Effector memory CD8-positive, alpha-beta T cell (primary cell): ENCODE measurements around the gene EIF4EBP2.
A peak's percentile ranks its signal among the peaks of the same experiment; 100 is the strongest.

ENCODE experiments used
- ATAC-seq: fragments of 150-1000 bp; cut with Tn5 transposase; replicated peaks from 2 replicates; pipeline ENCODE4 v1.10.0; 2021; ENCODE audit warnings: mild to moderate bottlenecking, moderate library complexity
- DNase-seq, 3 experiments: peaks; one replicate each; pipeline ENCODE4 v3.0.0; 2021
- H3K27ac Mint-ChIP-seq, 2 donors: one replicate each; pipeline ENCODE4 v1.8.0; 2022; ENCODE audit warnings: mild to moderate bottlenecking in 2 of 2, mixed read lengths in 2 of 2, moderate library complexity in 2 of 2
- H3K27me3 Mint-ChIP-seq, 2 donors: one replicate each; pipeline ENCODE4 v1.8.0; 2022; ENCODE audit warnings: mixed read lengths in 2 of 2
- H3K36me3 Mint-ChIP-seq: one replicate; pipeline ENCODE4 v1.8.0; 2022; ENCODE audit warnings: mild to moderate bottlenecking, moderate library complexity, mixed read lengths; ENCODE audit not compliant: insufficient read depth
- H3K4me1 Mint-ChIP-seq, 2 donors: one replicate each; pipeline ENCODE4 v1.8.0; 2022; ENCODE audit warnings: low read depth in 2 of 2, mixed read lengths in 2 of 2
- H3K4me3 Mint-ChIP-seq, 2 donors: one replicate each; pipeline ENCODE4 v1.8.0; 2022; ENCODE audit warnings: mild to moderate bottlenecking in 2 of 2, mixed read lengths in 2 of 2, moderate library complexity in 2 of 2
- H3K9me3 Mint-ChIP-seq, 2 donors: one replicate each; pipeline ENCODE4 v1.8.0; 2022; ENCODE audit warnings: mixed read lengths in 2 of 2

EIF4EBP2 gene

DNA sequence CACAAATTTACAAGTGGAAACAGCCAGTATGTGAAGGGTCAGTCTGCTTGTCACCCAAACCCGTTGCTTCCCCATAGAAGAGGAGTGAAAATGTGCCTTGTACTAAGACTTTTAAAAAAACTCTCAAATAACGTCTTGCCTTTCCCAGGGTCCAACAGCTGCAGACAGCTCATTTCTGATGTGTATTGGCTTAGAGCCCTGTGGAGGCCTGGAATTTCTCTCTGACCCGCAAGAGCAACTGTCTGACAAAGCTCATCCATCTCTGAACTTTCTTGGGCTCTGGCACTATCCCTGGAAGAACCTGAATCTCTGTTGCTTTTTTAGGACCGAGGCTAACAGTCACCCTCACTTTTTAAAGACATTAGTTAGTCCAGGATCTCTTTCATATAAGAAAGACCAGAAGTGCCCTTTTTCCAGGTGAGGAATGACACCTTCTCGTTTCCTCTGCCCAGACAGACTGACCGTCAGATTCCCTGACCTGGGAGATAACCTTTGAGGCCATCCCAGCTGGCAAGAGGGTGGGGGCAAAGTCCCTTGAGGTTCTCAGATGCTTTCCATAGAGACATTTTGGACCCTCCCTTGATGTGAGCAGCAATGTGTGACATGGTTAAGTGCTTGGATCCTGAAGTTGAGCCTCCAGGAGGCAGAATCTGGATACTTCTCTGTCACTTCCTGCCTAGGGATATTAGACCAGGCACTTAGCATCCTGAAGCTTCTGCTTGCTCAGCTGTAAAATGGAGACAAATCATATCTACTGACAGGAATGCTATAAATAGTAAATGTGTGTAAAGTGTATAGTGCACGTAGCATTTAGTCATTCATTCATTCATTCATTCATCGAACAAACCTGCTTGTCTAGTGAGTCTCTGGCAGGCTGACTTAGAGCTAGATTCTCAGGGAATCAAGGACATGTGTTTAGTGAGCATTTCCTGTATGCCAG, 42.0 kb downstream of the EIF4EBP2 start:
- Mint-ChIP-seq H3K4me3 (no peak overlapping the region), H3K36me3 (peaks cover 3% of the 10 kb centered on the region), H3K27ac (no peak overlapping the region), H3K4me1 (peaks cover under 1 to 6% of the 10 kb centered on the region in 2 donors), H3K27me3 (peaks cover 36 to 61% of the 10 kb centered on the region in 2 donors), H3K9me3 (no peaks in the 10 kb centered on the region)
- ATAC-seq = no peak
- DNase-seq = no peak

GRCh38 chr10:70448236-70448635, 44.3 kb downstream of the EIF4EBP2 start:
- DNase-seq (no peak), ATAC-seq (no peak)
- Mint-ChIP-seq H3K27ac (no peak overlapping the region), H3K36me3 (peaks cover 3% of the 10 kb centered on the region), H3K27me3 (peaks cover 25 to 45% of the 10 kb centered on the region in 2 donors), H3K4me3 (no peak overlapping the region), H3K4me1 (no peaks in the 10 kb centered on the region), H3K9me3 (no peaks in the 10 kb centered on the region)

DNA sequence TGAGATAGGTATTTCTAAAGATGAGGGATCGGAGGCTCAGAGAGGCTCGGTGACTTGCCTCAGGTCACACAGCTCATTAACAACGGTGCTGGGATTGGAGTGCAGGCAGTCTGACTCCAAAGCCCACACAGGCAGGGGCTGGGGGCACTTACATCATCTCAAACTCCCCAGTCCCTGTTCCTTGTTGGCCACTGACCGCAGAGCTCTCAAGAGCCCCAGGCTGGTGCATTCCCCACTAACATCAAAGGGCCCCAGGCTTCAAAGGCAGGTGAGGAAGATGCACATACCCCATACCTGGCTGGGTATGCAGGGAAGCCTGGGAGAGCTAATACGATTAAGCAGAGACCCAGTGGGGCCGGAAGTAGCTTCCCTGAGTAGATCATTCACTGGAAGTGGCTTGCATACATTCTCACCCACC, 51.3 kb downstream of the EIF4EBP2 start:
- DNase-seq (no peak), ATAC-seq (no peak)
- H3K36me3 Mint-ChIP-seq = peaks cover 2% of the 10 kb centered on the region
- H3K27me3 Mint-ChIP-seq = peaks cover 36 to 58% of the 10 kb centered on the region in 2 donors
- no peak overlapping the region for H3K27ac Mint-ChIP-seq
- no peaks in the 10 kb centered on the region for H3K9me3 Mint-ChIP-seq
- H3K4me3 Mint-ChIP-seq = no peak overlapping the region
- no peaks in the 10 kb centered on the region for H3K4me1 Mint-ChIP-seq

- H3K36me3 Mint-ChIP-seq = peaks cover 2% of the 10 kb centered on the region
- no peaks in the 10 kb centered on the region for H3K9me3 Mint-ChIP-seq
- ATAC-seq (no peak), DNase-seq (no peak)
- no peak overlapping the region for H3K27ac Mint-ChIP-seq
- H3K4me3 Mint-ChIP-seq = no peak overlapping the region
- peaks cover 37 to 58% of the 10 kb centered on the region in 2 donors for H3K27me3 Mint-ChIP-seq
- peaks cover 0 to 2% of the 10 kb centered on the region in 2 donors for H3K4me1 Mint-ChIP-seq
These were observed 52.2 kb downstream of the EIF4EBP2 start for GRCh38 chr10:70456164-70456563.

DNA sequence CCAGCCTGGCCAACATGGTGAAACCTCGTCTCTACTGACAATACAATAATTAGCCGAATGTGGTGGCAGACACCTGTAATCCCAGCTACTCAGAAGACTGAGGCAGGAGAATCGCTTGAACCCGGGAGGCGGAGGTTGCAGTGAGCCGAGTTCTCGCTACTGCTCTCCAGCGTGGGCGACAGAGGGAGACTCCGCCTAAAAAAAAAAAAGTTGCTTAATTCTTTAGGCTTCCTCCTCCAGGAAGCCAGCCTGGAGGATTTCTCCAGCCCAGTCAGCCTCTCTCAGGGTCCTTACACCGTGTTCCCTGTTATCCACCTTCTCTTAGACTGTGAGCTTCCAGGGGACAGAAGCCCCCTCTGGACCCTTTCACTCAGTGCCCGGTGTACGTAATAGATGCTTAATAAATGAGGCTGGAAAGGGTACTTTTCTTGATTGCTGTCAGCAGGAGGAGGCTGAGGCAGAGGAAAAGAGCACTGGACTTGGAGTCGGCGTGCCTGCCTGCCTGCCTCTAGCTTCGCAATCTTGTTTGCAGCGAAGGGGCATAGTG, 53.9 kb downstream of the EIF4EBP2 start:
- Mint-ChIP-seq H3K27ac (no peak overlapping the region), H3K4me1 (peaks cover 0 to 4% of the 10 kb centered on the region in 2 donors), H3K36me3 (peaks cover 2% of the 10 kb centered on the region), H3K4me3 (no peak overlapping the region), H3K9me3 (no peaks in the 10 kb centered on the region), H3K27me3 (peaks cover 38 to 59% of the 10 kb centered on the region in 2 donors)
- no peak for DNase-seq
- ATAC-seq = no peak

DNA sequence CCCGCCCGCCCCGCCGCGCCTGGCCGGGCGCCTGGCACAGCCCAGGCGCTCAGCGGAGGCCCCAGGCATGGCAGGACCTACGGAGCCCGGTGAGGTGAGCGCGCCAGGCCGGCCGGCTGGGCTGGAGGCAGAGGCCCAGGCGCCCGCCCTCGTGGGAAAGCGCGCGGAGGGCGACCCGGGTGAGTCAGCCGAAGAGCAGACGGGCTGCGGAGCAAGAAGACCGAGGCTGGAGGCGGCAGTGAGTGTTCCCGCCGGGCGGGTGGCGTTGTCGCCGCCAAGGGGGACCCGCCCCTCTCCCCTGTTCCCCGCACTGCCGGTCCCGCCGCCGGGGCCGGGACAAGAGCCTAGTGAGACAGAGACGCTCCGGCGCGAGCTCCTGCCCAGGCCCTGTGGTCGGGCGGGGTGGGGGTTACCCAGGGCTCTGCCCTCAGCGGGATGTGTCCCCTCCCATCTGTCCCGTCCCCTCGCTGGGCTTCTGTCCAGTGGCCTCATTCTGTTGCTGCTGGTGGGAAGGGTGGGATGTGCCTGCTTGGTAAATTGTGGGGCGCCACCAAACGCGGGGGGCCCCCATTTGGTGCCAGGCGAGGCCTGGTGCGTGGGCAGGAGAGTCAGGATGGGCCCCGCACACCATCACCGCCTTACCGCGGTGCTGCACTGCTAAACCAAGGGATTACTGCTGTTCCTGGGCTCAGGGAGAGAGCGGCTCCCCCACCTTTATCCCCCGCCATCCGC, 54.5 kb downstream of the EIF4EBP2 start:
- peak overlapping the region in 1 of 2 donors; percentile 14 for H3K4me3 Mint-ChIP-seq
- peak; percentile 49 for ATAC-seq
- peaks cover 2% of the 10 kb centered on the region for H3K36me3 Mint-ChIP-seq
- no peak overlapping the region for H3K27ac Mint-ChIP-seq
- DNase-seq = no peak
- H3K4me1 Mint-ChIP-seq = peaks cover 0 to 4% of the 10 kb centered on the region in 2 donors
- H3K9me3 Mint-ChIP-seq = no peaks in the 10 kb centered on the region
- peaks cover 38 to 59% of the 10 kb centered on the region in 2 donors for H3K27me3 Mint-ChIP-seq

DNA sequence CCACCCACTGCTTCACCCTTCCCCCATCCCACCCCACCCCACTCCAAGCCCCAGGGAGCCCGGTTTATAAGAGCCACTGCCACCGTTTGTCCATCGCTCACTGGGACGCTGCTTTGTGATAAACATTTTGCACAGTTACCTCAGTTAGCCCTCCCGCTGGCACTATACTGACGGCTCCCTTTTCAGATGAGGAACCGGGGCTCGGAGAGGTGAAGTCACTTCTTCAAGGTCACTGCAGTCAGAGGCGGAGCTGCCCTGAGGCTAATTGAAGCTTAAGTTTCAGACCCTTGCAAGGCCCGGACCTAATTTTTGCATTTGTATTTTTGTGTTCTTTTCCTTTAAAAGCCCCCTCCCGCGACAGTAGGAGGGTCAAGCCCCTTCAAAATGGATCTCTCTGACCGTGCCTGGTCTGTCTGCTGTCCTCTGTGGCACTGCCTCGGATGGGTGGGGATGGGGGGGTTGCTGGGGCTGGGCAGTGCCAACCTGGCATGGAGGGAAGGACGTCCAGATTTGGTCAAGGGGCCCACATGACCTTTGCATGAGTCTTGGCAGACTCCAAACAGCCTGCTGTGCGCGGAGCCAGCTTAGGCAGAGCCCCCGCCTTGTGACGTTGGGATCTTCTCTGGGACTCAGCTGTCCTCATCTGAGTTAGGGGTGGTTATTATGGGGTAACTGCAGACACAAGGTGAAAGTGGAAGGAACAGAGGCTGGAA, 55.3 kb downstream of the EIF4EBP2 start:
- DNase-seq = no peak
- no peak for ATAC-seq
- Mint-ChIP-seq H3K27me3 (peaks cover 38 to 59% of the 10 kb centered on the region in 2 donors), H3K27ac (no peak overlapping the region), H3K9me3 (no peaks in the 10 kb centered on the region), H3K36me3 (peaks cover 2% of the 10 kb centered on the region), H3K4me1 (peaks cover 0 to 4% of the 10 kb centered on the region in 2 donors), H3K4me3 (peak overlapping the region in 1 of 2 donors; percentile 14)

DNA sequence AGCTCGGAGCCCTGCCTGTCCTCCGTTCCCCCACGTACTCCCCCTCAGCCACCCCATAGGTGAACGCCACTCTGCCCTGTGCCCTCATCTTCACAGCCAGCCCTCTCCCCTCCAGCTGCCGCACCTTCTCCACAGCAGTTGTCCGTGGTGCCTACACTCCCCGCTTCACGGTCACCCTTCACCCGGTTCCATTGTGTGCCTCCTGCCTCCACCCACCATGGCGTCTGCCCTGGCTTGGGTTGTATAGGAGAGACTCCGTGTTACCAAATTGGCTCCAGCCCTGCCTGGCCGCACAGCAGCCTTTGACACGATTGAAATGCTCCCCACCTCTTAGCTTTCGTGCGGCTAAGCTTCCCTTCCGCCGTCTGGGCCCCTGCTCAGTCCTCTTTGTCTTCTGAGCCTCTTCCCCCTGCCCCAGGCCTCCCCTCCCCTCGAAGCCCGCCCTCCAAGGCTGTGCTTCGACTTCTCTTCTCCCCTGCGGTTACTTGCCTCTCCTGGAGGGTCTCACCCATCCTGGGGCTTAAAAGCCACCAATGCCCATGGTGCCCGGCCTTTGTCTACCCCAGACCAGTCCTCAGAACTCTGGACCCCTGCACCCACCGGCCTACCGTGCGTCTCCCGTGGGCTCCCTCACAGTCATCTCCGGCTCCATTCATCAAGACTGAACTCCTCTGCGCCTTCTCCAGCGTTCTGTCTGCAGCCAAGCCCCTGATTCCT, 56.0 kb downstream of the EIF4EBP2 start:
- Mint-ChIP-seq H3K9me3 (no peaks in the 10 kb centered on the region), H3K4me1 (peaks cover 0 to 4% of the 10 kb centered on the region in 2 donors), H3K27me3 (peaks cover 38 to 59% of the 10 kb centered on the region in 2 donors), H3K36me3 (peaks cover 2% of the 10 kb centered on the region), H3K4me3 (peak overlapping the region in 1 of 2 donors; percentile 2), H3K27ac (no peak overlapping the region)
- ATAC-seq (no peak), DNase-seq (no peak)

DNA sequence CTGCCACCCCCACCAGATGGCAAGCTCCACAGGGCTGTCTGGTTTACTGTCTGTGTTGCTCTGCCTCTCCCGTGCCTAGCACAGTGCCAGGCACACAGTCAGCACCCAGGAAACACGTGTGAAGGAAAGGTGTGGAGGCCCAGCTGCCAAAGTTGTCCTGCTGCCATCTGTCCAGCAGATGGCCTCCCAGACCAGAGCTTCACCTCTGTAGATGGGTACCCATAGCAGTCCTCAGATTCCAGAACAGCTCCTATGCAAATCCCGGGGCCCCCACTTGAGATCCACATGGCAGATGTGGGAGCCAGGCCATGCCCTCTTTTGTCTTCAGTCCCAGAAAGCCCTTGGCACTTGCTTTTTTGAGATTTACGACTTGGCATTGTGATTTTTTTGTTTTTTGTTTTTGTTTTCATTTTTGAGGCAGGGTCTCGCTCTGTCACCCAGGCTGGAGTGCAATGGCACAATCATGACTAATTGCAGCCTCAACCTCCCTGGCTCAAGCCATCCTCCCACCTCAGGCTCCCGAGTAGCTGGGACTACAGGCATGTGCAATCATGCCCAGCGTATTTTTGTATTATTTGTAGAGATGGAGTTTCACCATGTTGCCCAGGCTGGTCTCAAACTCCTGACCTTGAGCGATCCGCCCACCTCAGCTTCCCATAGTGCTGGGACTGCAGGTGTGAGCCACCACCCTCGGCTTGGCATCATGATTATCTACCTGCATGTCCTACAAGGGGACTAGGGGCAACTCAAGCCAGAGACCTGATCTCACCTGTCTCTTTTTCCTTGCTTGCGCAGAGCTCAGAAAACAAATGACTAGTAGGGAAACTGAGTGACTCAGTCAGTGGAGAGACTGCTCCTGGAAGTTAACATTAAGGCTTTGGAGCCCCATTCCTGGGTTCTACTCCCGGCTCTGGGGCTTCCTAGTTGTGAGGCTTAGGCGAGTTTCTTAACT, 57.7 kb downstream of the EIF4EBP2 start:
- peaks cover 33 to 51% of the 10 kb centered on the region in 2 donors for H3K27me3 Mint-ChIP-seq
- peak in 1 of 3 experiments; percentile 24 for DNase-seq

DNA sequence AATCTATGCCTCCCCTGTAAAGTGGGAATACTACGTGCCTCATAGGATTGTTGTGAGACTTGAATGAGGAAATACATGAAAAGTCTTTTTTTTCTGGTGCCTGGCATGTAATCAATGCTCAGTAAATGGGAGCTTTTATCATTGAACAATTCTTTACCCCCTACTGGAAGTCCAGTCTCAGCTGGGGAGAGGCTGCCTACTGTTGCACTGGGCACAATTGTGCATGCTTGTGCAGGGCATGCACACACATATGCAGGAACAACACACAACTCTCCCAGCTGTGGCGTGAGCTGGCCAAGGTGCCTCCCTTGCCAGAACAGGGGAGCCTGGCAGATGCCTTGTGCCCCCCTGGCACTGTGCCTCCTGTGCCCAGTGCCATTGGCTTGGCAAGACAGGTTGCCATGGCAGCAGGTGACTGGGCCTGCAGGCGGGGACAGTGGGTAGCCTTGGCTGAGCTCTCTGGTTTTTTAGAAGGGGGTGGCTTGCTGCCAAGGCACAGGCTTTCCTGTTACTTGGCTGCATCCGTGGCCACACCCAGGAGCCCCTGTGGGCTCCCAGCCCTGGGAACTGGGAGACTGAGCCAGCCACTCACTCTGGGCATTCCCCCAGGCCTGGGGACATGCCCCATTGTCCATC, 58.5 kb downstream of the EIF4EBP2 start:
- Mint-ChIP-seq H3K27ac (no peak overlapping the region), H3K9me3 (no peaks in the 10 kb centered on the region), H3K36me3 (peaks cover 2% of the 10 kb centered on the region), H3K4me1 (peaks cover 0 to 4% of the 10 kb centered on the region in 2 donors), H3K4me3 (no peak overlapping the region), H3K27me3 (peaks cover 33 to 51% of the 10 kb centered on the region in 2 donors)
- no peak for DNase-seq
- ATAC-seq = no peak

More for the DNA sequence above, 57.7 kb downstream of the EIF4EBP2 start:
- H3K27ac Mint-ChIP-seq = no peak overlapping the region
- H3K4me3 Mint-ChIP-seq = no peak overlapping the region
- peaks cover 0 to 4% of the 10 kb centered on the region in 2 donors for H3K4me1 Mint-ChIP-seq
- no peaks in the 10 kb centered on the region for H3K9me3 Mint-ChIP-seq
- ATAC-seq = peak; percentile 55
- H3K36me3 Mint-ChIP-seq = peaks cover 2% of the 10 kb centered on the region

DNA sequence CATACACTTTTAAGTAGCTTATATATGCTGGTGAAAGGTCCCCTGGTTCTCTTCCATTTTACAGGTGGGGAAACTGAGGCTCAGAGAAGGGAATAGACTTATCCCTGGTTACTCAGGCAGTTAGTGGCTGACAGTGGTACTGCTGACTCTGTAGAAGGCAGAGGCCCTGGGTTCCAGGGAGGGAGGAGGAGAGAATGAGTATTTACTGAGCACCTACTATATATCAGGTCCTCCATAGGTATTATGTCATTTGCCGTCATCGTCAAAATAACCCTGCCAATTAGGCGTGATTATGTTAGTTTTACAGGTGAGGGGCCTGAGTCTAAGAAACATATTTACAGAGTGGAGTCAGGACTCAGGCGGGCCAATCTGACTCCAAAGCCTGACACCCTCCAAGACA, 61.3 kb downstream of the EIF4EBP2 start:
- no peak overlapping the region for H3K27ac Mint-ChIP-seq
- no peak for ATAC-seq
- H3K4me3 Mint-ChIP-seq = no peak overlapping the region
- peaks cover 0 to 4% of the 10 kb centered on the region in 2 donors for H3K4me1 Mint-ChIP-seq
- H3K27me3 Mint-ChIP-seq = peaks cover 28 to 50% of the 10 kb centered on the region in 2 donors
- H3K36me3 Mint-ChIP-seq = no peaks in the 10 kb centered on the region
- no peaks in the 10 kb centered on the region for H3K9me3 Mint-ChIP-seq
- no peak for DNase-seq
